K562 (cell line): ENCODE data around the gene FAM219B. TPM values are rescaled to one million over a fixed set of nuclear protein-coding genes. Genes with fewer than 3 reads are reported as not detected.

Source experiments
- ATAC-seq: fragments of 200-7000 bp; cut with Tn5 transposase; 3 replicates; pipeline ENCODE4 v1.9.1; 2020; ENCODE audit warnings: moderate library complexity
- BruUV-seq: library from RNA; stranded (reverse); fragments of 400-500 nt; replicated peaks from 2 replicates; lab custom pipeline; 2021; lab: Mats Ljungman, UMichigan
- CTCF ChIA-PET: fragments of 300-600 bp; formaldehyde crosslinking; extraction: SDS; loops from one replicate; lab custom pipeline; 2021; ENCODE audit warnings: low intra/inter-chr PET ratio; lab: Yijun Ruan, JAX
- POLR2A ChIA-PET: fragments of 300-600, 350-650 bp; sonication (Branson Sonifier 250); formaldehyde crosslinking; extraction: SDS; loops from one replicate; lab custom pipeline; 2021; ENCODE audit warnings: antibody characterized with exemption, inconsistent platforms; lab: Yijun Ruan, JAX
- DNase-seq, 4 experiments: peaks; one replicate each; pipeline versions ENCODE4 v3.0.0 to v3.0.0-alpha.2; 2011 to 2018; ENCODE audit warnings: low spot score in 3 of 4, mixed read lengths in 3 of 4; ENCODE audit errors: extremely low read depth in 1 of 4
- FAIRE-seq: peaks from 2 replicates; lab custom pipeline; 2011; peaks lifted over from hg19 to GRCh38; lab: Jason Lieb, UNC
- H2AFZ ChIP-seq: 2 replicates; pipeline ENCODE4 v1.6.0; 2011; ENCODE audit warnings: low read depth, low read length, control low read depth, inconsistent platforms
- H3K27ac ChIP-seq: fragments of 200-600 bp; 3 replicates; pipeline ENCODE4 v1.8.0; 2011; ENCODE audit warnings: low read depth, mild to moderate bottlenecking, control low read depth, inconsistent platforms, low read length, moderate library complexity, mixed read lengths; ENCODE audit errors: extremely low read depth
- H3K27me3 ChIP-seq, 2 experiments: fragments of 300-600 bp in 1 of 2; 2 replicates in 1 of 2; 3 replicates in 1 of 2; pipeline versions ENCODE4 v1.6.0 to v1.8.0; 2011; ENCODE audit warnings: inconsistent platforms in 2 of 2, low read length in 2 of 2, mild to moderate bottlenecking in 1 of 2, mixed read lengths in 1 of 2, moderate library complexity in 1 of 2; ENCODE audit not compliant: control insufficient read depth in 2 of 2, insufficient read depth in 2 of 2
- H3K36me3 ChIP-seq: fragments of 300-600 bp; 3 replicates; pipeline ENCODE4 v1.8.0; 2011; ENCODE audit warnings: mild to moderate bottlenecking, low read length, inconsistent platforms; ENCODE audit not compliant: control insufficient read depth, insufficient read depth
- H3K4me1 ChIP-seq, 2 experiments: fragments of 200-600 bp in 1 of 2; replicated peaks in 1 of 2; 2 replicates in 1 of 2; 3 replicates in 1 of 2; pipeline versions ENCODE4 v1.5.1 to v1.8.0; 2011; ENCODE audit warnings: inconsistent platforms in 2 of 2, low read length in 2 of 2, mild to moderate bottlenecking in 1 of 2, mixed read lengths in 1 of 2, moderate library complexity in 1 of 2; ENCODE audit not compliant: control insufficient read depth in 2 of 2, insufficient read depth in 2 of 2
- H3K4me2 ChIP-seq: 2 replicates; pipeline ENCODE4 v1.6.1; 2011; ENCODE audit warnings: low read length, control low read depth, inconsistent platforms, mixed read lengths; ENCODE audit not compliant: insufficient read depth
- H3K4me3 ChIP-seq: fragments of 200-600 bp; sonication (generic), shearing (Covaris generic); 2 replicates; pipeline ENCODE4 v1.5.1; 2016; ENCODE audit warnings: control low read depth, inconsistent platforms
- H3K79me2 ChIP-seq: fragments of 200-600 bp; 3 replicates; pipeline ENCODE4 v1.8.0; 2011; ENCODE audit warnings: low read length, inconsistent platforms; ENCODE audit not compliant: control insufficient read depth, insufficient read depth
- H3K9ac ChIP-seq, 2 experiments: 2 replicates each; pipeline versions ENCODE4 v1.6.0 to v1.6.1; 2011; ENCODE audit warnings: low read depth in 2 of 2, low read length in 2 of 2, control low read depth in 1 of 2, inconsistent platforms in 1 of 2, mild to moderate bottlenecking in 1 of 2, mixed read lengths in 1 of 2; ENCODE audit not compliant: insufficient read depth in 1 of 2
- H3K9me1 ChIP-seq: one replicate; pipeline ENCODE4 v1.6.0; 2011; ENCODE audit warnings: inconsistent platforms, mild to moderate bottlenecking, low read length, moderate library complexity; ENCODE audit not compliant: control insufficient read depth, insufficient read depth
- H3K9me3 ChIP-seq: replicated peaks from 2 replicates; pipeline ENCODE4 v1.5.1; 2011; ENCODE audit warnings: low read depth, low read length, inconsistent platforms; ENCODE audit not compliant: control insufficient read depth, insufficient read depth
- H4K20me1 ChIP-seq: replicated peaks from 2 replicates; pipeline ENCODE4 v1.6.1; 2011; ENCODE audit warnings: low read length, inconsistent platforms, mixed read lengths; ENCODE audit not compliant: control insufficient read depth, insufficient read depth
- BCOR ChIP-seq: fragments of 450-650 bp; IDR thresholded peaks from 2 replicates; pipeline ENCODE4 v1.6.1; 2016
- DMBX1 ChIP-seq: fragments of 250-450 bp; sonication (Bioruptor Pico); IDR thresholded peaks from 2 replicates; pipeline ENCODE4 v1.8.0; 2022; ENCODE audit warnings: inconsistent platforms, mild to moderate bottlenecking, moderate library complexity, borderline replicate concordance
- DNMT1 ChIP-seq: fragments of 450-650 bp; IDR thresholded peaks from 2 replicates; pipeline ENCODE4 v1.6.1; 2016; ENCODE audit warnings: antibody characterized with exemption, mild to moderate bottlenecking
- SMARCA4 ChIP-seq: fragments of 450-650 bp; IDR thresholded peaks from 2 replicates; pipeline ENCODE4 v1.6.1; 2016
- SMC3 ChIP-seq: conservative IDR thresholded peaks from 2 replicates; pipeline ENCODE4 v1.6.1; 2011; ENCODE audit warnings: low read depth, low read length, improper control_type of control experiment; ENCODE audit not compliant: insufficient read depth
- TCF7L2 ChIP-seq: fragments of 150-350 bp; IDR thresholded peaks from 2 replicates; pipeline ENCODE4 v1.6.1; 2016; ENCODE audit warnings: low read depth, mild to moderate bottlenecking, low read length, moderate library complexity
- TGIF2 ChIP-seq: sonication (generic); formaldehyde crosslinking; IDR thresholded peaks from 2 replicates; pipeline ENCODE4 v1.8.1; 2022; ENCODE audit warnings: mild to moderate bottlenecking, missing genetic modification reagents, moderate library complexity
- YBX1 ChIP-seq: fragments of 450-650 bp; IDR thresholded peaks from 2 replicates; pipeline ENCODE4 v1.7.1; 2016; ENCODE audit warnings: mild to moderate bottlenecking
- ZNF12 ChIP-seq: sonication (generic); formaldehyde crosslinking; IDR thresholded peaks from 2 replicates; pipeline ENCODE4 v1.4.0; 2020; ENCODE audit warnings: mild to moderate bottlenecking, missing genetic modification reagents
- WGBS: fragments of 100-300 bp; shearing (Covaris generic); methylation state at CpG from one replicate; pipeline ENCODE4 v1.1.6; 2016; ENCODE audit warnings: low coverage, mixed read lengths; ENCODE audit not compliant: insufficient coverage; ENCODE audit errors: missing lambda C conversion rate; 5-methylcytosine and 5-hydroxymethylcytosine counted together
- in situ Hi-C: fragments of 300-500 bp; cut with MboI; formaldehyde crosslinking; loops from 4 replicates; pipeline ENCODE4 v1.15.0; 2018; ENCODE audit warnings: inconsistent platforms, mixed read lengths
- intact Hi-C: fragments of 100-400 bp; cut with micrococcal nuclease; formaldehyde crosslinking; loops from 2 replicates; pipeline ENCODE4 v1.14.2; 2022
- polyA plus RNA-seq, 8 experiments: library from polyadenylated mRNA; depleted of rRNA in 4 of 8; stranded (reverse) in 5 of 8; unstranded in 3 of 8; fragments of >200 nt; fragmentation: Nextera tagmentation in 2 of 8; fragmentation: Illumina TruSeq in 1 of 8; extraction: Ambion mirVana in 2 of 8; extraction: Trizol in 1 of 8; gene quantifications; 2 replicates each; pipeline versions ENCODE4 v1.2.1 to v1.2.3, GENCODE V29; 2011 to 2014; ENCODE audit warnings: inconsistent platforms in 1 of 8, missing spikeins in 1 of 8
- total RNA-seq, 7 experiments: library from RNA; depleted of rRNA in 6 of 7; stranded (reverse); fragments of >200 nt in 6 of 7; fragmentation: Illumina TruSeq in 2 of 7; extraction: Trizol in 2 of 7; gene quantifications; 2 replicates each; pipeline versions ENCODE4 v1.2.1 to v1.2.3, GENCODE V29; 2011 to 2021; ENCODE audit warnings: low replicate concordance in 1 of 7
- TF ChIP-seq, protein P1 (sequence below): fragments of 200-800 bp; sonication (Bioruptor generic); IDR thresholded peaks from 2 replicates; pipeline ENCODE4 v1.6.1; 2016; ENCODE audit warnings: missing genetic modification characterization, missing compliant biosample characterization

FAM219B gene
- total and polyA plus RNA-seq, 9 of the 15 experiments (the other 6 are each of a cell fraction or from before 2014, with no cell fraction given), result 6.8 to 50.4 (median 29.4) TPM

DNA sequence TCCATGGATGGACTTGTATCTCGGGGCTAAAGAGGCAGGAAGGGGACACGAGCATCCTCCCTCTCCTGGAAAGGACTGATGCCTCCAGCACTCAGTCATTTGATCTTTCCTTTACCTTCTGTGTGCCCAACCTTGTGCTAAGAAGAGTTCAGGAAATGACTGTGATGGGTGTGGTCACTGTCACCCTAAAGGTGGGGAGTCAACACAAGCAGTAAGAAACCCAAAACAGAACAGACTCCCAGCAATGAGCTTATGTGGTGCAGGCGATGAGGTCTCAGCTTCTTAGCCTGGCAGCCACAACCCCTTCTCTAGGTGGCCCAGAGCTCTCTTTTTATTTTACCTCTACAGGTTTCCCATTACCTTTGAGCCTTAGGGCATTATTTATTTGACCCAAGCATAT lies 13.0 kb downstream of the FAM219B start:
- no peak overlapping the region for H3K27ac ChIP-seq
- no TSS peak for BruUV-seq
- no peaks in the 10 kb centered on the region for H3K27me3 ChIP-seq
- peaks cover 4% of the 10 kb centered on the region for H3K9me1 ChIP-seq
- H3K9ac ChIP-seq, result no peak overlapping the region
- ATAC-seq, result no peak
- POLR2A ChIA-PET, result interaction anchor here (0.6 to 2.8 kb wide), 4 partner anchors 9 to 40 kb away, joined by 4 to 10 read pairs (median 4); partner anchors contain the start of gene FAM219B
- CTCF ChIA-PET, result no interaction called here
- H3K4me3 ChIP-seq, result no peak overlapping the region
- H3K4me2 ChIP-seq, result no peak overlapping the region
- no peak overlapping the region for H2AFZ ChIP-seq
- H3K9me3 ChIP-seq, result no peaks in the 10 kb centered on the region
- TF ChIP-seq DMBX1 (CRISPR knock-in tag), result no peak
- no peak for TF ChIP-seq DNMT1
- TF ChIP-seq TGIF2, result no peak
- no peak for TF ChIP-seq ZNF12 (CRISPR knock-in tag)
- TF ChIP-seq SMARCA4, result no peak
- no peak for TF ChIP-seq TCF7L2
- no peak for TF ChIP-seq BCOR
- no peak for TF ChIP-seq YBX1
- TF ChIP-seq, protein P1, sequence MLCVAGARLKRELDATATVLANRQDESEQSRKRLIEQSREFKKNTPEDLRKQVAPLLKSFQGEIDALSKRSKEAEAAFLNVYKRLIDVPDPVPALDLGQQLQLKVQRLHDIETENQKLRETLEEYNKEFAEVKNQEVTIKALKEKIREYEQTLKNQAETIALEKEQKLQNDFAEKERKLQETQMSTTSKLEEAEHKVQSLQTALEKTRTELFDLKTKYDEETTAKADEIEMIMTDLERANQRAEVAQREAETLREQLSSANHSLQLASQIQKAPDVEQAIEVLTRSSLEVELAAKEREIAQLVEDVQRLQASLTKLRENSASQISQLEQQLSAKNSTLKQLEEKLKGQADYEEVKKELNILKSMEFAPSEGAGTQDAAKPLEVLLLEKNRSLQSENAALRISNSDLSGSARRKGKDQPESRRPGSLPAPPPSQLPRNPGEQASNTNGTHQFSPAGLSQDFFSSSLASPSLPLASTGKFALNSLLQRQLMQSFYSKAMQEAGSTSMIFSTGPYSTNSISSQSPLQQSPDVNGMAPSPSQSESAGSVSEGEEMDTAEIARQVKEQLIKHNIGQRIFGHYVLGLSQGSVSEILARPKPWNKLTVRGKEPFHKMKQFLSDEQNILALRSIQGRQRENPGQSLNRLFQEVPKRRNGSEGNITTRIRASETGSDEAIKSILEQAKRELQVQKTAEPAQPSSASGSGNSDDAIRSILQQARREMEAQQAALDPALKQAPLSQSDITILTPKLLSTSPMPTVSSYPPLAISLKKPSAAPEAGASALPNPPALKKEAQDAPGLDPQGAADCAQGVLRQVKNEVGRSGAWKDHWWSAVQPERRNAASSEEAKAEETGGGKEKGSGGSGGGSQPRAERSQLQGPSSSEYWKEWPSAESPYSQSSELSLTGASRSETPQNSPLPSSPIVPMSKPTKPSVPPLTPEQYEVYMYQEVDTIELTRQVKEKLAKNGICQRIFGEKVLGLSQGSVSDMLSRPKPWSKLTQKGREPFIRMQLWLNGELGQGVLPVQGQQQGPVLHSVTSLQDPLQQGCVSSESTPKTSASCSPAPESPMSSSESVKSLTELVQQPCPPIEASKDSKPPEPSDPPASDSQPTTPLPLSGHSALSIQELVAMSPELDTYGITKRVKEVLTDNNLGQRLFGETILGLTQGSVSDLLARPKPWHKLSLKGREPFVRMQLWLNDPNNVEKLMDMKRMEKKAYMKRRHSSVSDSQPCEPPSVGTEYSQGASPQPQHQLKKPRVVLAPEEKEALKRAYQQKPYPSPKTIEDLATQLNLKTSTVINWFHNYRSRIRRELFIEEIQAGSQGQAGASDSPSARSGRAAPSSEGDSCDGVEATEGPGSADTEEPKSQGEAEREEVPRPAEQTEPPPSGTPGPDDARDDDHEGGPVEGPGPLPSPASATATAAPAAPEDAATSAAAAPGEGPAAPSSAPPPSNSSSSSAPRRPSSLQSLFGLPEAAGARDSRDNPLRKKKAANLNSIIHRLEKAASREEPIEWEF, result no peak
- TF ChIP-seq SMC3, result no peak
- peaks cover 13 to 19% of the 10 kb centered on the region in 2 experiments; a peak in 4 of 5 replicates for H3K4me1 ChIP-seq
- H4K20me1 ChIP-seq, result no peaks in the 10 kb centered on the region; the same call in 1 of the 2 replicates
- H3K79me2 ChIP-seq, result peaks cover 24% of the 10 kb centered on the region
- in situ Hi-C loops (no loop called here), intact Hi-C loops (loop anchor here (5.0 kb wide), 1 partner anchor 51 kb away; the partner anchor contains the start of gene ULK3)
- FAIRE-seq, result no peak
- 51% methylated on average over 3 of the region's 3 CpGs for WGBS
- H3K36me3 ChIP-seq, result peaks cover 54% of the 10 kb centered on the region; the same call in 2 of the 3 replicates
- DNase-seq, result no peak
